Esophagus muscularis mucosa (tissue), 4 donors: ENCODE results near the gene JAK3. TPM values are rescaled to one million over a fixed set of nuclear protein-coding genes. Genes with fewer than 3 reads are reported as not detected.
"Not testable (repeated sequence)": the region's sequence is repeated elsewhere in the genome, so short reads cannot be mapped to it uniquely, and the experiment has no call there.

Experiments used
- DNase-seq: peaks from one replicate; pipeline ENCODE4 v3.0.0-alpha.2; 2017; ENCODE audit errors: extremely low spot score
- H3K27ac ChIP-seq, 4 donors: fragments of 200-600 bp; sonication (generic); replicated peaks in 1 of 4; 1 replicate in 3 of 4; 2 replicates in 1 of 4; pipeline ENCODE4 v1.5.1; 2016 to 2019; ENCODE audit warnings: mild to moderate bottlenecking in 1 of 4
- H3K27me3 ChIP-seq, 4 donors: fragments of 200-600 bp; sonication (generic); one replicate each; pipeline versions ENCODE4 v1.5.1 to v1.6.0; 2016 to 2019
- H3K36me3 ChIP-seq, 4 donors: fragments of 200-600 bp; sonication (generic); one replicate each; pipeline ENCODE4 v1.5.1; 2016 to 2019
- H3K4me1 ChIP-seq, 4 donors: fragments of 200-600 bp; sonication (generic); one replicate each; pipeline ENCODE4 v1.5.1; 2016 to 2019
- H3K4me3 ChIP-seq, 4 donors: fragments of 200-600 bp; sonication (generic); 1 replicate in 2 of 4; 2 replicates in 2 of 4; pipeline ENCODE4 v1.5.1; 2016 to 2019; ENCODE audit warnings: mild to moderate bottlenecking in 4 of 4, moderate library complexity in 1 of 4
- H3K9me3 ChIP-seq, 4 donors: fragments of 200-600 bp; sonication (generic); 1 replicate in 3 of 4; 2 replicates in 1 of 4; pipeline ENCODE4 v1.5.1; 2016 to 2019
- EP300 ChIP-seq: sonication (generic); formaldehyde crosslinking; IDR thresholded peaks from one replicate; pipeline ENCODE4 v1.6.1; 2017; ENCODE audit warnings: antibody characterized with exemption
- POLR2A ChIP-seq: fragments of 450-650 bp; IDR thresholded peaks from one replicate; pipeline ENCODE4 v1.6.1; 2017; ENCODE audit warnings: antibody characterized with exemption, moderate library complexity, mild to moderate bottlenecking, low read depth
- POLR2AphosphoS5 ChIP-seq, 2 donors: sonication (generic); formaldehyde crosslinking; IDR thresholded peaks; one replicate each; pipeline ENCODE4 v1.6.1; 2017; ENCODE audit warnings: antibody characterized with exemption in 2 of 2
- WGBS: methylation state at CpG from one replicate; pipeline ENCODE4 v1.1.5; 2018; 5-methylcytosine and 5-hydroxymethylcytosine counted together
- intact Hi-C: fragments of 100-400 bp; cut with DNase I; formaldehyde crosslinking; loops from one replicate; pipeline ENCODE4 v1.15.1; 2023
- total RNA-seq, 4 donors: library from RNA; depleted of rRNA; stranded (reverse); fragments of >200 nt; gene quantifications; one replicate each; pipeline versions ENCODE4 v1.1.0 to v1.2.1, GENCODE V29; 2016
- TF ChIP-seq, protein P1 (sequence below), 3 experiments: fragments of 200-600 bp in 2 of 3; fragments of 450-650 bp in 1 of 3; sonication (generic) in 2 of 3; IDR thresholded peaks; one replicate each; pipeline ENCODE4 v1.5.1; 2017 to 2019; ENCODE audit warnings: antibody characterized with exemption in 3 of 3, mild to moderate bottlenecking in 2 of 3, moderate library complexity in 1 of 3

JAK3 gene
- total RNA-seq, 4 donors from 2014 or later = 2.1 to 8.9 (median 3.4) TPM

DNA sequence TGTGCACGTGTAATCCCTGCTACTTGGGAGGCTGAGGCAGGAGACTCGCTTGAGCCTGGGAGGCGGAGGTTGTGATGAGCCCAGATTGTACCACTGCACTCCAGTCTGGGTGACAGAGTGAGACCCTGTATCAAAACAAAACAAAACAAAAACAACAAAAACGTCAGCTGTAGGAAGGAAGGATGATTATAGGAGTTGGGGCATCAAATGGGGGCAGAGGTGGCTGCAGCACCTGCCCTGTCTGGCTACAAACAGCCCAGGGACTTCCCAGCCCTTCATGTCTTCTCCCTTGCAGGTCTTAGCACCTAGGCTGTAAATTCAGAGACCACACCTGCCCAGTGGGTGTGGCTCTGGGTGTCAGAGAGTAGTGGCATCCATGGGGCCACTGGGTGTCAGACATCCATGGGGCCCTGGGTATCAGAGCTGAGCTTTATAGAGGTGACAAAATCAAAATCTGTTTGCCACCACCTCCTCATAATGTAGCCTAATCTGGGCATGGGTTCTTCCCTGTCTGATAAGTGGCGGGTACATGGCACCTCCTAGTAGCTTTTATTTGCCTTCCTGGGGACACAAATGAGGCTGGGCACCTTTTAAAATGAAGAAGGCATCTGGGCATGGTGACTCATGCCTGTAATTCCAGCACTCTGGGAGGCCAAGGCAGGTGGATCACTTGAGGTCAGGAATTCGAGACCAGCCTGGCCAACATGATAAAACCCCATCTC is 57.6 kb downstream of the JAK3 start:
- intact Hi-C loops = no loop called here
- WGBS = 85% methylated on average over 6 of the region's 6 CpGs
- no peak for DNase-seq
- Histone ChIP-seq H3K4me1 (peaks cover 0 to 10% (median 6%) of the 10 kb centered on the region in 4 donors), H3K9me3 (no peaks in the 10 kb centered on the region), H3K27ac (no peak overlapping the region), H3K27me3 (peaks cover 0 to 55% (median 15%) of the 10 kb centered on the region in 4 donors), H3K36me3 (no peaks in the 10 kb centered on the region), H3K4me3 (no peak overlapping the region)
- TF ChIP-seq EP300 = no peak
- TF ChIP-seq, protein P1, sequence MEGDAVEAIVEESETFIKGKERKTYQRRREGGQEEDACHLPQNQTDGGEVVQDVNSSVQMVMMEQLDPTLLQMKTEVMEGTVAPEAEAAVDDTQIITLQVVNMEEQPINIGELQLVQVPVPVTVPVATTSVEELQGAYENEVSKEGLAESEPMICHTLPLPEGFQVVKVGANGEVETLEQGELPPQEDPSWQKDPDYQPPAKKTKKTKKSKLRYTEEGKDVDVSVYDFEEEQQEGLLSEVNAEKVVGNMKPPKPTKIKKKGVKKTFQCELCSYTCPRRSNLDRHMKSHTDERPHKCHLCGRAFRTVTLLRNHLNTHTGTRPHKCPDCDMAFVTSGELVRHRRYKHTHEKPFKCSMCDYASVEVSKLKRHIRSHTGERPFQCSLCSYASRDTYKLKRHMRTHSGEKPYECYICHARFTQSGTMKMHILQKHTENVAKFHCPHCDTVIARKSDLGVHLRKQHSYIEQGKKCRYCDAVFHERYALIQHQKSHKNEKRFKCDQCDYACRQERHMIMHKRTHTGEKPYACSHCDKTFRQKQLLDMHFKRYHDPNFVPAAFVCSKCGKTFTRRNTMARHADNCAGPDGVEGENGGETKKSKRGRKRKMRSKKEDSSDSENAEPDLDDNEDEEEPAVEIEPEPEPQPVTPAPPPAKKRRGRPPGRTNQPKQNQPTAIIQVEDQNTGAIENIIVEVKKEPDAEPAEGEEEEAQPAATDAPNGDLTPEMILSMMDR (IDR thresholded peaks at IDR 0.05) = no peak
- no peak for TF ChIP-seq POLR2A
- TF ChIP-seq POLR2AphosphoS5 (IDR thresholded peaks at IDR 0.05) = no peak

DNA sequence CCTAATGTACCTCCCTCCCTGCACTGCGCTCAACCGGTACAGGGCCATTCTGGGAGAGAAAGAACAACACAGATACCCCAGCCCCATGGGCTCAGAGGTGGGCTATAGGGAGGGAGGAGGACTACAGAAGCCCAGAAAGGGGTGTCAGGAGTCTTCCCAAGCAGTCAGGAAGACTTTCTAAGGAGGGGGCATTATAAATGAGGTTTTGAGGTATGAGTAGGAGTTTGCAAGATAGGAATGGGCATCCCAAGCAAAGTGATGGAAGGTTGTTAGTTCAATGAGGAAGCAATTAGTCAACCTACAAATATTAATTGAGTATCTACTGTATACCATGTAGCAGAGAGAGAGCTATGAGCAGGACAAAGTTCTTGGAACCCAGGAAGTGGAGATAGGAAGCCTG is 59.1 kb downstream of the JAK3 start:
- no peaks in the 10 kb centered on the region for H3K36me3 ChIP-seq
- H3K27me3 ChIP-seq = peaks cover 0 to 55% (median 3%) of the 10 kb centered on the region in 4 donors
- DNase-seq = no peak
- no peak overlapping the region for H3K4me3 ChIP-seq
- H3K27ac ChIP-seq = no peak overlapping the region
- intact Hi-C loops = no loop called here
- TF ChIP-seq POLR2AphosphoS5 (IDR thresholded peaks at IDR 0.05) (no peak), EP300 (no peak), POLR2A (no peak)
- TF ChIP-seq, protein P1 (IDR thresholded peaks at IDR 0.05) = no peak
- H3K9me3 ChIP-seq = no peaks in the 10 kb centered on the region
- H3K4me1 ChIP-seq = peaks cover 0 to 13% (median 0%) of the 10 kb centered on the region in 4 donors
- 87% methylated on average over 2 of the region's 2 CpGs for WGBS

DNA sequence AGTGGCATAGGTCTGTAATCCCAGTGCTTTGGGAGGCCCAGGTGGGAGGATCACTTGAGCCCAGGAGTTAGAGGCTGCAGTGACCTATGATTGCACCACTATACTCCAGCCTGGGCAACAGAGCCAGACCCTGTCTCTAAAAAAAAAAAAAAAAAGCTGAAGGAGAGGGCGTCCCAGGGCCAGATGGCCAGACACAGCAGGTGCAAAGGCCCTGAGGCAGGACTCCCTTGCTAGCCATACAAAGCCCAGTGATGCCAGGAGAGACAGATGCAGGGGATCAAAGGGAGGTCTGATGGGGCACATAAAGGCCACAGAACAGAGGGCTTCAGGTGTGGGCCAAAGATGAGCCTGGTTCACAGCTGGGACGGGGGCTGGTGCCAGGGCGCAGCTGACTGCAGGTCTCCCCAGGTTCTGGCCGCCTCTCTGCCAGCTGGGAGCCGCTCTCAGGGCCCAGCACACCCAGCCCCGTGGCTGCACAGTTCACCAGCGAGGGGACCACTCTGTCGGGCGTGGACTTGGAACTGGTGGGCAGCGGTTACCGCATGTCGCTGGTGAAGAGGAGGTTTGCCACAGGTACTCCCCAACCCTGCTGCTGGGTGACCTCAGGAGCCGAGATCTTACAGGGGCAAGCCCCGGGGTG is 60.4 kb downstream of the JAK3 start:
- DNase-seq = no peak
- peaks cover 0 to 55% (median 0%) of the 10 kb centered on the region in 4 donors for H3K27me3 ChIP-seq
- peaks cover 0 to 13% (median 0%) of the 10 kb centered on the region in 4 donors for H3K4me1 ChIP-seq
- 92% methylated on average over 2 of the region's 14 CpGs for WGBS
- H3K27ac ChIP-seq = no peak overlapping the region
- TF ChIP-seq POLR2A (no peak), POLR2AphosphoS5 (IDR thresholded peaks at IDR 0.05) (no peak), EP300 (no peak)
- TF ChIP-seq, protein P1 (IDR thresholded peaks at IDR 0.05) = no peak
- intact Hi-C loops = no loop called here
- no peaks in the 10 kb centered on the region for H3K36me3 ChIP-seq
- no peaks in the 10 kb centered on the region for H3K9me3 ChIP-seq
- no peak overlapping the region for H3K4me3 ChIP-seq

DNA sequence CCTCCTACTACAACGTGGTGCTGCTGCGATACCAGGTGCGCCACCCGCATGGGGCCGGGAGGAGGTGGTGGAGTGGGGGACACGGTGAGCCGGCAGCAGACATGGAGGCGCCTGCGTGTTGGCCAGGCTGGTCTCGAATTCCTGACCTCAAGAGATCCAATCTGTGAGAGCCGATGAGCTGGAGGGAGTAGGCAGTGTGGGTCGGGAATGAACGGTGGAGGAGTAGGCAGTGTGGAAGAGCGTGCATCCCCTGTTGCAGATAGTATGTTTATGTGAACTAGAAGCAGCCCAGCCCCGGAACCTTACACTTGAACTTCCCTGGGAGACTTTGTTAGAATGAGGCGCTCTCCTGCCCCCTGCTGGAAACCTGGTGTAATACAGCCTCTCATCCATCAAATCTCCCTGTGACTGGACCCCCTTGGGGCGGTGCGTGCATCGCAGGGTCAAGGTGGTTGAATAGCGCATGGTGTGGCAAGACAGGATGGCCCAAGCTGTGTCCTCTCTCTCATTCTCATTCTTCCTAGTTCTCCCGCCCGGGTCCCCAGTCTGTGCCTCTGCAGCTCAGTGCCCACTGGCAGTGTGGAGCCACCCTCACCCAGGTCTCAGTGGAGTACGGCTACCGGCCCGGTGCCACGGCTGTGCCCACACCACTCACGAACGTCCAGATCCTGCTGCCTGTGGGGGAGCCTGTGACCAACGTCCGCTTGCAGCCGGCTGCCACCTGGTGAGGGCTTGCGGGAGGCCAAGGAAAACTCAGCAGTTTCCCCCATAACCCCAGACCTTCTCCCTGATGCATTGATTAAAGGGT is 63.4 kb downstream of the JAK3 start:
- intact Hi-C loops = no loop called here
- WGBS = 48% methylated on average over 32 of the region's 32 CpGs
- DNase-seq = no peak
- no peak overlapping the region for H3K4me3 ChIP-seq
- no peaks in the 10 kb centered on the region for H3K9me3 ChIP-seq
- H3K4me1 ChIP-seq = peaks cover 0 to 11% (median 2%) of the 10 kb centered on the region in 4 donors
- peaks cover 0 to 78% (median 3%) of the 10 kb centered on the region in 4 donors for H3K27me3 ChIP-seq
- TF ChIP-seq EP300 = no peak
- TF ChIP-seq POLR2A = no peak
- TF ChIP-seq, protein P1 (IDR thresholded peaks at IDR 0.05) = peak; percentile 59 to 77 (median 61)
- TF ChIP-seq POLR2AphosphoS5 (IDR thresholded peaks at IDR 0.05) = no peak
- no peaks in the 10 kb centered on the region for H3K36me3 ChIP-seq
- H3K27ac ChIP-seq = no peak overlapping the region

DNA sequence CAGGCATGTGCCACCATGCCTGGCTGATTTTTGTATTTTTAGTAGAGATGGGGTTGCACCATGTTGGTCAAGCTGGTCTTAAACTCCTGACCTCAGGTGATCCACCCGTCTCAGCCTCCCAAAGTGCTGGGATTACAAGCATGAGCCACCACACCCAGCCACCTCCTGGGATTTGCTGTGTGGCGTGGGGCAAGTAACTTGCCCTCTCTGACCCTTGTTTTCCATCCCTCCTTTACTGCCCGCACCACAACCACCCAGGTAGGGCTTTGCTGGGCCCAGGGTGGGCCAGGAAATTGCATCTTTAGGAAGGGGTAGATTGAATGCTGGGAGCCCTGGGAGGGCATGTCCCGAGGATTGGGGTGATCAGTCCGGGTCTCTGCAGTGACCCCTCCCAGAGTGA is 64.1 kb downstream of the JAK3 start:
- DNase-seq, H3K4me3 ChIP-seq, intact Hi-C loops, H3K27ac ChIP-seq, H3K9me3 ChIP-seq, H3K36me3 ChIP-seq: not testable (repeated sequence)
- H3K4me1 ChIP-seq = peaks cover 0 to 14% (median 9%) of the 10 kb centered on the region in 4 donors
- WGBS = no CpG with 5 or more reads among the region's 5 CpGs
- peaks cover 0 to 78% (median 3%) of the 10 kb centered on the region in 4 donors for H3K27me3 ChIP-seq
